ENCODE results near the gene SART1. TPM values are rescaled to one million over a fixed set of nuclear protein-coding genes. Genes with fewer than 3 reads are reported as not detected.

SART1 gene
- total RNA-seq, 1 donor: 41.6 TPM

- Histone ChIP-seq H3K4me1 (ENCODE audit: insufficient read depth, low read length) (peaks cover 34% of the 10 kb centered on the region), H3K4me3 (ENCODE audit: low read length) (no peak overlapping the region), H3K27me3 (ENCODE audit: insufficient read depth, low read length) (peaks cover 26% of the 10 kb centered on the region), H3K9me3 (ENCODE audit: low read depth, low read length) (no peaks in the 10 kb centered on the region)
Observed at GRCh38 chr11:66011239-66011784, 49.8 kb downstream of the SART1 start.

GRCh38 chr11:66011785-66012303 lies 50.3 kb downstream of the SART1 start, which contains the start of gene CST6:
Gene CST6 (plus strand): TSS chr11:66012008. CDS start chr11:66012045, 37 bp downstream.
- Histone ChIP-seq H3K9me3 (ENCODE audit: low read depth, low read length) (no peaks in the 10 kb centered on the region), H3K27me3 (ENCODE audit: insufficient read depth, low read length) (peaks cover 26% of the 10 kb centered on the region), H3K4me3 (ENCODE audit: low read length) (no peak within 1 kb of the TSS), H3K4me1 (ENCODE audit: insufficient read depth, low read length) (peaks cover 34% of the 10 kb centered on the region)

- H3K27me3 ChIP-seq (ENCODE audit: insufficient read depth, low read length): peaks cover 26% of the 10 kb centered on the region
- H3K9me3 ChIP-seq (ENCODE audit: low read depth, low read length): no peaks in the 10 kb centered on the region
- peaks cover 34% of the 10 kb centered on the region for H3K4me1 ChIP-seq (ENCODE audit: insufficient read depth, low read length)
- no peak overlapping the region for H3K4me3 ChIP-seq (ENCODE audit: low read length)
Observed at GRCh38 chr11:66012371-66012945, 50.9 kb downstream of the SART1 start.

- Histone ChIP-seq H3K4me1 (ENCODE audit: insufficient read depth, low read length) (peaks cover 34% of the 10 kb centered on the region), H3K9me3 (ENCODE audit: low read depth, low read length) (no peaks in the 10 kb centered on the region), H3K4me3 (ENCODE audit: low read length) (no peak overlapping the region), H3K27me3 (ENCODE audit: insufficient read depth, low read length) (peaks cover 26% of the 10 kb centered on the region)
Observed at GRCh38 chr11:66012946-66013761, 51.6 kb downstream of the SART1 start.

GRCh38 chr11:66013762-66014100 lies 52.2 kb downstream of the SART1 start:
- H3K4me3 ChIP-seq (ENCODE audit: low read length): no peak overlapping the region
- H3K4me1 ChIP-seq (ENCODE audit: insufficient read depth, low read length): peaks cover 34% of the 10 kb centered on the region
- H3K27me3 ChIP-seq (ENCODE audit: insufficient read depth, low read length): peaks cover 26% of the 10 kb centered on the region
- no peaks in the 10 kb centered on the region for H3K9me3 ChIP-seq (ENCODE audit: low read depth, low read length)

- Histone ChIP-seq H3K4me3 (ENCODE audit: low read length) (no peak overlapping the region), H3K27me3 (ENCODE audit: insufficient read depth, low read length) (peaks cover 26% of the 10 kb centered on the region), H3K4me1 (ENCODE audit: insufficient read depth, low read length) (peaks cover 36% of the 10 kb centered on the region), H3K9me3 (ENCODE audit: low read depth, low read length) (no peaks in the 10 kb centered on the region)
Observed at GRCh38 chr11:66014804-66015453, 53.4 kb downstream of the SART1 start.

- peaks cover 42% of the 10 kb centered on the region for H3K4me1 ChIP-seq (ENCODE audit: insufficient read depth, low read length)
- peaks cover 25% of the 10 kb centered on the region for H3K27me3 ChIP-seq (ENCODE audit: insufficient read depth, low read length)
Observed at GRCh38 chr11:66015454-66015881, 53.9 kb downstream of the SART1 start.

GRCh38 chr11:66015936-66016792 lies 54.6 kb downstream of the SART1 start:
- Histone ChIP-seq H3K27me3 (ENCODE audit: insufficient read depth, low read length) (peaks cover 20% of the 10 kb centered on the region), H3K4me1 (ENCODE audit: insufficient read depth, low read length) (peaks cover 47% of the 10 kb centered on the region)

More at GRCh38 chr11:66015454-66015881, 53.9 kb downstream of the SART1 start:
- H3K4me3 ChIP-seq (ENCODE audit: low read length): no peak overlapping the region
- H3K9me3 ChIP-seq (ENCODE audit: low read depth, low read length): no peaks in the 10 kb centered on the region

GRCh38 chr11:66016793-66017177 lies 55.3 kb downstream of the SART1 start:
- Histone ChIP-seq H3K27me3 (ENCODE audit: insufficient read depth, low read length) (peaks cover 14% of the 10 kb centered on the region), H3K9me3 (ENCODE audit: low read depth, low read length) (no peaks in the 10 kb centered on the region), H3K4me3 (ENCODE audit: low read length) (no peak overlapping the region), H3K4me1 (ENCODE audit: insufficient read depth, low read length) (peaks cover 49% of the 10 kb centered on the region)

More at GRCh38 chr11:66015936-66016792, 54.6 kb downstream of the SART1 start:
- H3K4me3 ChIP-seq (ENCODE audit: low read length): no peak overlapping the region
- no peaks in the 10 kb centered on the region for H3K9me3 ChIP-seq (ENCODE audit: low read depth, low read length)

GRCh38 chr11:66017321-66017720 lies 55.8 kb downstream of the SART1 start:
- Histone ChIP-seq H3K4me1 (ENCODE audit: insufficient read depth, low read length) (peaks cover 49% of the 10 kb centered on the region), H3K9me3 (ENCODE audit: low read depth, low read length) (no peaks in the 10 kb centered on the region), H3K4me3 (ENCODE audit: low read length) (no peak overlapping the region), H3K27me3 (ENCODE audit: insufficient read depth, low read length) (peaks cover 9% of the 10 kb centered on the region)

GRCh38 chr11:66020212-66020611 lies 58.7 kb downstream of the SART1 start:
- peaks cover 32% of the 10 kb centered on the region for H3K4me1 ChIP-seq (ENCODE audit: insufficient read depth, low read length)
- H3K4me3 ChIP-seq (ENCODE audit: low read length): no peak overlapping the region
- H3K9me3 ChIP-seq (ENCODE audit: low read depth, low read length): no peaks in the 10 kb centered on the region
- H3K27me3 ChIP-seq (ENCODE audit: insufficient read depth, low read length): peaks cover 5% of the 10 kb centered on the region

GRCh38 chr11:66020618-66021357 lies 59.3 kb downstream of the SART1 start:
- H3K27me3 ChIP-seq (ENCODE audit: insufficient read depth, low read length): peaks cover 5% of the 10 kb centered on the region
- H3K4me3 ChIP-seq (ENCODE audit: low read length): no peak overlapping the region
- peaks cover 31% of the 10 kb centered on the region for H3K4me1 ChIP-seq (ENCODE audit: insufficient read depth, low read length)
- H3K9me3 ChIP-seq (ENCODE audit: low read depth, low read length): no peaks in the 10 kb centered on the region

- no peak overlapping the region for H3K4me3 ChIP-seq (ENCODE audit: low read length)
- peaks cover 31% of the 10 kb centered on the region for H3K4me1 ChIP-seq (ENCODE audit: insufficient read depth, low read length)
- peaks cover 5% of the 10 kb centered on the region for H3K27me3 ChIP-seq (ENCODE audit: insufficient read depth, low read length)
- no peaks in the 10 kb centered on the region for H3K9me3 ChIP-seq (ENCODE audit: low read depth, low read length)
Observed at GRCh38 chr11:66022401-66023185, 61.1 kb downstream of the SART1 start.

Measured in mononuclear cell (primary cell).